ENCODE data around the gene ANOS1.
"Not testable (repeated sequence)": the region's sequence is repeated elsewhere in the genome, so short reads cannot be mapped to it uniquely, and the experiment has no call there.

ANOS1 gene

GRCh38 chrX:8520178-8520577 lies 211.8 kb downstream of the ANOS1 start:
- no peak for TF ChIP-seq POLR2AphosphoS5 (IDR thresholded peaks at IDR 0.05; ENCODE audit: low read depth)
- no peak for TF ChIP-seq REST (IDR thresholded peaks at IDR 0.05; ENCODE audit: insufficient replicate concordance, low read depth)
- no peak for TF ChIP-seq SPI1 (IDR thresholded peaks at IDR 0.05; ENCODE audit: borderline replicate concordance, low read depth)
- TF ChIP-seq CTCF (IDR thresholded peaks at IDR 0.05; ENCODE audit: insufficient read depth, low read length) = no peak
- TF ChIP-seq GABPA (IDR thresholded peaks at IDR 0.05; ENCODE audit: low read depth) = no peak
- DNase-seq (ENCODE audit: low read depth in 1 of 2, low spot score in 1 of 2) = no peak
- H3K4me3 ChIP-seq (replicated peaks; ENCODE audit: insufficient read depth, low read length) = no peak overlapping the region

GRCh38 chrX:8504451-8504850 lies 227.5 kb downstream of the ANOS1 start:
- TF ChIP-seq REST (IDR thresholded peaks at IDR 0.05; ENCODE audit: insufficient replicate concordance, low read depth) (no peak), SPI1 (IDR thresholded peaks at IDR 0.05; ENCODE audit: borderline replicate concordance, low read depth) (no peak), CTCF (IDR thresholded peaks at IDR 0.05; ENCODE audit: insufficient read depth, low read length) (no peak), GABPA (IDR thresholded peaks at IDR 0.05; ENCODE audit: low read depth) (no peak), POLR2AphosphoS5 (IDR thresholded peaks at IDR 0.05; ENCODE audit: low read depth) (no peak)
- DNase-seq (ENCODE audit: low read depth in 1 of 2, low spot score in 1 of 2) = no peak
- Histone ChIP-seq H3K27me3 (ENCODE audit: insufficient read depth, poor library complexity, severe bottlenecking) (peaks cover 3% of the 10 kb centered on the region), H3K4me3 (replicated peaks; ENCODE audit: insufficient read depth, low read length) (no peak overlapping the region), H3K27ac (replicated peaks) (no peak overlapping the region)

More at GRCh38 chrX:8520178-8520577, 211.8 kb downstream of the ANOS1 start:
- no peak overlapping the region for H3K27ac ChIP-seq (replicated peaks)
- no peaks in the 10 kb centered on the region for H3K27me3 ChIP-seq (ENCODE audit: insufficient read depth, poor library complexity, severe bottlenecking)

GRCh38 chrX:8502101-8502500 lies 229.8 kb downstream of the ANOS1 start:
- H3K27ac ChIP-seq (replicated peaks); H3K27me3 ChIP-seq (ENCODE audit: insufficient read depth, poor library complexity, severe bottlenecking); DNase-seq (ENCODE audit: low read depth in 1 of 2, low spot score in 1 of 2); H3K4me3 ChIP-seq (replicated peaks; ENCODE audit: insufficient read depth, low read length): not testable (repeated sequence)

GRCh38 chrX:8500203-8500602 lies 231.7 kb downstream of the ANOS1 start:
- DNase-seq (ENCODE audit: low read depth in 1 of 2, low spot score in 1 of 2) = no peak
- no peak for TF ChIP-seq REST (IDR thresholded peaks at IDR 0.05; ENCODE audit: insufficient replicate concordance, low read depth)
- Histone ChIP-seq H3K4me3 (replicated peaks; ENCODE audit: insufficient read depth, low read length) (no peak overlapping the region), H3K27me3 (ENCODE audit: insufficient read depth, poor library complexity, severe bottlenecking) (peaks cover under 1% of the 10 kb centered on the region), H3K27ac (replicated peaks) (no peak overlapping the region)

- not testable (repeated sequence) for H3K4me3 ChIP-seq (replicated peaks; ENCODE audit: insufficient read depth, low read length); DNase-seq (ENCODE audit: low read depth in 1 of 2, low spot score in 1 of 2); H3K27ac ChIP-seq (replicated peaks); H3K27me3 ChIP-seq (ENCODE audit: insufficient read depth, poor library complexity, severe bottlenecking)
Measured at GRCh38 chrX:8495036-8495435, 236.9 kb downstream of the ANOS1 start.
